Natural killer cell (primary cell): Measurements from ENCODE around the gene HES3. TPM values are rescaled to one million over a fixed set of nuclear protein-coding genes. Genes with fewer than 3 reads are reported as not detected.

ENCODE experiments used
- ATAC-seq, 3 donors: fragments of 150-1000 bp in 2 of 3; fragments of 200-7000 bp in 1 of 3; cut with Tn5 transposase; 1 replicate in 1 of 3; 2 replicates in 2 of 3; pipeline ENCODE4 v1.10.0; 2021; ENCODE audit warnings: mild to moderate bottlenecking in 2 of 3, moderate library complexity in 2 of 3
- DNase-seq, 2 donors: peaks; one replicate each; pipeline versions ENCODE4 v3.0.0 to v3.0.0-alpha.2; 2013 to 2021; ENCODE audit warnings: mixed read lengths in 1 of 2
- H3K27ac ChIP-seq: one replicate; pipeline ENCODE4 v1.5.1; 2013; ENCODE audit warnings: mild to moderate bottlenecking, low read length
- H3K27me3 ChIP-seq: one replicate; pipeline ENCODE4 v1.6.1; 2013; ENCODE audit warnings: low read length; ENCODE audit not compliant: control insufficient read depth, insufficient read depth
- H3K36me3 ChIP-seq: one replicate; pipeline ENCODE4 v1.6.1; 2013; ENCODE audit warnings: low read length; ENCODE audit not compliant: control insufficient read depth, insufficient read depth
- H3K4me1 ChIP-seq: one replicate; pipeline ENCODE4 v1.6.1; 2013; ENCODE audit warnings: low read length; ENCODE audit not compliant: control insufficient read depth, insufficient read depth
- H3K4me3 ChIP-seq: one replicate; pipeline ENCODE4 v1.5.1; 2013; ENCODE audit warnings: low read length
- H3K9me3 ChIP-seq: one replicate; pipeline ENCODE4 v1.6.1; 2013; ENCODE audit warnings: low read length; ENCODE audit not compliant: control insufficient read depth, insufficient read depth
- H3K27ac Mint-ChIP-seq, 2 donors: one replicate each; pipeline ENCODE4 v1.8.0; 2022; ENCODE audit warnings: mild to moderate bottlenecking in 2 of 2, mixed read lengths in 2 of 2, moderate library complexity in 1 of 2
- H3K27me3 Mint-ChIP-seq, 2 donors: one replicate each; pipeline ENCODE4 v1.8.0; 2022; ENCODE audit warnings: low read depth in 2 of 2, mixed read lengths in 2 of 2
- H3K36me3 Mint-ChIP-seq: one replicate; pipeline ENCODE4 v1.8.0; 2022; ENCODE audit warnings: mixed read lengths
- H3K4me1 Mint-ChIP-seq, 2 donors: one replicate each; pipeline ENCODE4 v1.8.0; 2022; ENCODE audit warnings: mixed read lengths in 2 of 2
- H3K4me3 Mint-ChIP-seq: one replicate; pipeline ENCODE4 v1.8.0; 2022; ENCODE audit warnings: mild to moderate bottlenecking, moderate library complexity, mixed read lengths
- H3K9me3 Mint-ChIP-seq, 2 donors: one replicate each; pipeline ENCODE4 v1.8.0; 2022; ENCODE audit warnings: mixed read lengths in 2 of 2
- WGBS: methylation state at CpG from one replicate; pipeline ENCODE4 v1.1.7; 2013; ENCODE audit warnings: missing lambda C conversion rate; ENCODE audit not compliant: insufficient coverage; 5-methylcytosine and 5-hydroxymethylcytosine counted together
- intact Hi-C: fragments of 100-400 bp; cut with micrococcal nuclease; formaldehyde crosslinking; loops from one replicate; pipeline ENCODE4 v1.14.2; 2022
- total RNA-seq, 4 donors: library from RNA; stranded (reverse); fragments of 120-200 nt in 1 of 4; gene quantifications; one replicate each; pipeline versions ENCODE4 v1.2.3 to v1.2.4, GENCODE V29; 2013 to 2022
- TF ChIP-seq, protein P1 (sequence below): fragments of 200-600 bp; IDR thresholded peaks from one replicate; pipeline ENCODE4 v1.8.0; 2022; ENCODE audit warnings: antibody characterized with exemption

Gene HES3
- total RNA-seq, 3 donors from 2014 or later (not counting 1 experiment from before 2014, with no cell fraction given) = not detected

DNA sequence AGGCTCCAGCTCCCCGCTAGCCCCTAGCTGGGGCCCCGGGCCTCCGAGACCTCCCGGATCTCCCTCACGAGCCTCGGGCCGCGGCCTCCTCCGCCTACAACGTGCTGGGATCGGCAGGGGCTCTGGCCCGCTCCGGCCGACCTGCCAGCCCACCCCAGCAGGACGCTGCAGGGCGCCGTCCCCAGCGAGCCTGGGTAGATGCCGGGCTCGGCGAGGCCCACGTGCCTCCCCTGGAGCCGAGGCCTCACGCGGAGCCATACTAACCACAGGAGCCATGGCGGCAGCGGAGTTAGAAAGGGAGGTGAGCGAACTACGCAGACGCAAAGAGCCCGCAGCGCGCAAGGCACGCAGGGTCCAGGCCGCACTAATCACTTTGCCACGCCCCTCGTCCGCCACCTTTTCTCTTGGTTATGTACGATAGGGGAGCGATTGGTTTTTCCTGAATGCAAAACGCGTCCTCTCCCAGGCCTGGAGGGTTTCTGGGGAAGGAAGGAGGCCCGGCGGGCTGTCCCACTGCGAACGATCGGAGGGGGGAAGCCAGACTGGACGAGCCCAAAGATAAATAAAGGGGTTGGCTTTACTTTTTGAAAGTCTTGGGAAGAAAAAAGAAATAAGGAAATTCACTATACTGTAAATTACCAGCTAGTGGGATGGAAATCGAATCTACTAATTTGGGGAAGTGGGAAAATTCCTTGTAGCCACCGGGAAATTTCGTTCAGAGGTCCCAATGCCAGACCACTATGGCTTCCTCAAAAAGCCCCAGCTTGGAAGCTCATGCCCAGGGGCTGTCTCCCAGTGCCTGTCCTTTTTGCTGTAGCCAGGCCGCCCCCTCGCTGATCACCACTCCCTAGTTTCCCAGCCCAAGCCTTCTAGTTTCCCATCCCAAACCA is 44.4 kb upstream of the HES3 start, which contains the start of gene RPL22:
TSS of gene RPL22 (minus strand) at position 298 of the 890 bp plus-strand sequence. CDS start at position 276, 22 bp downstream.
- intact Hi-C loops = no loop called here

GRCh38 chr1:6200188-6200809 is 43.7 kb upstream of the HES3 start:
- H3K36me3 ChIP-seq = peaks cover 12% of the 10 kb centered on the region
- TF ChIP-seq, protein P1, sequence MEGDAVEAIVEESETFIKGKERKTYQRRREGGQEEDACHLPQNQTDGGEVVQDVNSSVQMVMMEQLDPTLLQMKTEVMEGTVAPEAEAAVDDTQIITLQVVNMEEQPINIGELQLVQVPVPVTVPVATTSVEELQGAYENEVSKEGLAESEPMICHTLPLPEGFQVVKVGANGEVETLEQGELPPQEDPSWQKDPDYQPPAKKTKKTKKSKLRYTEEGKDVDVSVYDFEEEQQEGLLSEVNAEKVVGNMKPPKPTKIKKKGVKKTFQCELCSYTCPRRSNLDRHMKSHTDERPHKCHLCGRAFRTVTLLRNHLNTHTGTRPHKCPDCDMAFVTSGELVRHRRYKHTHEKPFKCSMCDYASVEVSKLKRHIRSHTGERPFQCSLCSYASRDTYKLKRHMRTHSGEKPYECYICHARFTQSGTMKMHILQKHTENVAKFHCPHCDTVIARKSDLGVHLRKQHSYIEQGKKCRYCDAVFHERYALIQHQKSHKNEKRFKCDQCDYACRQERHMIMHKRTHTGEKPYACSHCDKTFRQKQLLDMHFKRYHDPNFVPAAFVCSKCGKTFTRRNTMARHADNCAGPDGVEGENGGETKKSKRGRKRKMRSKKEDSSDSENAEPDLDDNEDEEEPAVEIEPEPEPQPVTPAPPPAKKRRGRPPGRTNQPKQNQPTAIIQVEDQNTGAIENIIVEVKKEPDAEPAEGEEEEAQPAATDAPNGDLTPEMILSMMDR = no peak
- H3K27me3 ChIP-seq = peaks cover 3% of the 10 kb centered on the region
- H3K36me3 Mint-ChIP-seq = peaks cover 9% of the 10 kb centered on the region
- no peak for ATAC-seq
- no peaks in the 10 kb centered on the region for H3K9me3 ChIP-seq
- no peaks in the 10 kb centered on the region for H3K27me3 Mint-ChIP-seq
- WGBS = 91% methylated on average over 10 of the region's 10 CpGs
- peak overlapping the region; percentile 54 for H3K27ac ChIP-seq
- no peaks in the 10 kb centered on the region for H3K9me3 Mint-ChIP-seq
- H3K4me3 ChIP-seq = peak overlapping the region; percentile 82
- H3K4me1 Mint-ChIP-seq = peaks cover 41 to 52% of the 10 kb centered on the region in 2 donors
- peak overlapping the region; percentile 70 to 91 for H3K27ac Mint-ChIP-seq
- DNase-seq = no peak
- intact Hi-C loops = no loop called here
- peaks cover 30% of the 10 kb centered on the region for H3K4me1 ChIP-seq
- peak overlapping the region; percentile 87 for H3K4me3 Mint-ChIP-seq

More for the DNA sequence above, 44.4 kb upstream of the HES3 start, which contains the start of gene RPL22:
- no peaks in the 10 kb centered on the region for H3K27me3 ChIP-seq
- peak within 1 kb of the TSS; percentile 82 for H3K4me3 ChIP-seq
- Mint-ChIP-seq H3K9me3 (no peaks in the 10 kb centered on the region), H3K4me1 (peaks cover 41 to 52% of the 10 kb centered on the region in 2 donors), H3K27ac (peak within 1 kb of the TSS; percentile 70 to 91), H3K4me3 (peak within 1 kb of the TSS; percentile 87), H3K36me3 (peaks cover 9% of the 10 kb centered on the region), H3K27me3 (no peaks in the 10 kb centered on the region)
- 2% methylated on average over 53 of the region's 53 CpGs for WGBS
- peak within 1 kb of the TSS; percentile 60 for H3K27ac ChIP-seq
- peaks cover 16% of the 10 kb centered on the region for H3K36me3 ChIP-seq
- TF ChIP-seq, protein P1 = no peak
- no peaks in the 10 kb centered on the region for H3K9me3 ChIP-seq
- DNase-seq = peak; percentile 85 to 99
- H3K4me1 ChIP-seq = peaks cover 22% of the 10 kb centered on the region
- ATAC-seq = peak; percentile 95 to 97 (median 97)

DNA sequence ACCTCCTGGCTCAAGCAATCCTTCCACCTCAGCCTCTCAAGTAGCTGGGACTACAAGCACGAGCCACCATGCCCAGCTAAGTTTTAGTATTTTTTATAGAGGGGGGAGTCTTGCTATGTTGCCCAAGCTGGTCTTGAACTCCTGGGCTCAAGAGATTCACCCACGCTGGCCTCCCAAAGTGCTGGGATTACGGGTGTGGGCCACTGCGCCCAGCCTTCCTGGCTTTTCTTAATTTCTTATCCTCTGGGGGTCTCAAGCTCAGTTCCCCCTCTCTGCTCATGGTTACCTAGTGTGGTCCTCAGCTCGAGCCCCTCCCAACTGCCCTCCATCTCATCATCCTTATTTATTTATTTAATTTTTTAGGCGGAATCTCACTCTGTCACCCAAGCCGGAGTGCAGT is 41.7 kb upstream of the HES3 start:
- H3K4me3 ChIP-seq = no peak overlapping the region
- H3K27me3 ChIP-seq = peaks cover 11% of the 10 kb centered on the region
- intact Hi-C loops = no loop called here
- TF ChIP-seq, protein P1 = no peak
- no peaks in the 10 kb centered on the region for H3K9me3 Mint-ChIP-seq
- H3K4me1 Mint-ChIP-seq = peaks cover 33 to 40% of the 10 kb centered on the region in 2 donors
- peaks cover 49% of the 10 kb centered on the region for H3K4me1 ChIP-seq
- no peak for ATAC-seq
- H3K36me3 ChIP-seq = no peaks in the 10 kb centered on the region
- H3K9me3 ChIP-seq = no peaks in the 10 kb centered on the region
- no peak overlapping the region for H3K4me3 Mint-ChIP-seq
- no peak overlapping the region for H3K27ac Mint-ChIP-seq
- DNase-seq = no peak
- no peak overlapping the region for H3K27ac ChIP-seq
- WGBS = 90% methylated on average over 6 of the region's 7 CpGs
- peaks cover 0 to 7% of the 10 kb centered on the region in 2 donors for H3K27me3 Mint-ChIP-seq
- H3K36me3 Mint-ChIP-seq = no peaks in the 10 kb centered on the region
